Thyroid gland (tissue), 4 donors: ENCODE measurements around the gene MIF4GD.

Experiments used
- POLR2A ChIP-seq, 2 donors: fragments of 450-650 bp; IDR thresholded peaks; one replicate each; pipeline ENCODE4 v1.6.1; 2017; ENCODE audit warnings: antibody characterized with exemption in 2 of 2, mild to moderate bottlenecking in 2 of 2, moderate library complexity in 1 of 2
- TF ChIP-seq, protein P1 (sequence below), 6 experiments: fragments of 200-600 bp in 3 of 6; fragments of 450-650 bp in 3 of 6; sonication (generic) in 3 of 6; IDR thresholded peaks; one replicate each; pipeline ENCODE4 v1.5.1; 2016 to 2019; ENCODE audit warnings: antibody characterized with exemption in 6 of 6, mild to moderate bottlenecking in 2 of 6, inconsistent platforms in 1 of 6, moderate library complexity in 1 of 6

DNA sequence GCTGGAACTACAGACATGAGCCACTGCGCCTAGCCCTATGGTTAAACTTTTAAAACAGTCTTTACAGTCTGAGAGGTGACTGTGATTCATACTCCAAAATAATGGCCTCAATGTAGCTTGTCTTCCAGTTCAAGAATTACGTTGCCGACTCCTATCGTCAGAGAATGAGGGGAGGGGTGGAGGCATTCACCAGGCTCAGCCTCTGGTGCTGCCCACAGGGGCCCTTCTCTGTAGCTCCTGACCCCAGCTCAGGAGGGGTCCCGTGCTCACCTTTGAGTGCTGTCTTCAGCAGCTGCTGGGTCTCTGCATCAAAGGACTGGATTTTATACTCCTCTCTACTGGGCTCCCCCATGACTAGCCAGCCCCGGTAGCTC, 1.2 kb downstream of the MIF4GD start:
- TF ChIP-seq, protein P1, sequence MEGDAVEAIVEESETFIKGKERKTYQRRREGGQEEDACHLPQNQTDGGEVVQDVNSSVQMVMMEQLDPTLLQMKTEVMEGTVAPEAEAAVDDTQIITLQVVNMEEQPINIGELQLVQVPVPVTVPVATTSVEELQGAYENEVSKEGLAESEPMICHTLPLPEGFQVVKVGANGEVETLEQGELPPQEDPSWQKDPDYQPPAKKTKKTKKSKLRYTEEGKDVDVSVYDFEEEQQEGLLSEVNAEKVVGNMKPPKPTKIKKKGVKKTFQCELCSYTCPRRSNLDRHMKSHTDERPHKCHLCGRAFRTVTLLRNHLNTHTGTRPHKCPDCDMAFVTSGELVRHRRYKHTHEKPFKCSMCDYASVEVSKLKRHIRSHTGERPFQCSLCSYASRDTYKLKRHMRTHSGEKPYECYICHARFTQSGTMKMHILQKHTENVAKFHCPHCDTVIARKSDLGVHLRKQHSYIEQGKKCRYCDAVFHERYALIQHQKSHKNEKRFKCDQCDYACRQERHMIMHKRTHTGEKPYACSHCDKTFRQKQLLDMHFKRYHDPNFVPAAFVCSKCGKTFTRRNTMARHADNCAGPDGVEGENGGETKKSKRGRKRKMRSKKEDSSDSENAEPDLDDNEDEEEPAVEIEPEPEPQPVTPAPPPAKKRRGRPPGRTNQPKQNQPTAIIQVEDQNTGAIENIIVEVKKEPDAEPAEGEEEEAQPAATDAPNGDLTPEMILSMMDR (IDR thresholded peaks at IDR 0.05): no peak
- TF ChIP-seq POLR2A (IDR thresholded peaks at IDR 0.05): no peak
